Panc1 (cell line): ENCODE results near the gene FSTL5.

ENCODE experiments used
- POLR2AphosphoS5 ChIP-seq: IDR thresholded peaks from 2 replicates; pipeline ENCODE4 v1.6.1; 2012; ENCODE audit warnings: mild to moderate bottlenecking, low read depth, low read length, moderate library complexity
- TCF7L2 ChIP-seq: IDR thresholded peaks from 2 replicates; pipeline ENCODE4 v1.6.1; 2011; ENCODE audit warnings: mild to moderate bottlenecking, low read depth, low read length, inconsistent platforms
- TF ChIP-seq, protein P1 (sequence below): fragments of 450-650 bp; IDR thresholded peaks from 2 replicates; pipeline ENCODE4 v1.5.1; 2017; ENCODE audit warnings: mild to moderate bottlenecking
- TF ChIP-seq, protein P2 (sequence below), 2 experiments: IDR thresholded peaks; 2 replicates each; pipeline ENCODE4 v1.6.1; 2011 to 2012; ENCODE audit warnings: low read depth in 2 of 2, control low read depth in 1 of 2, low read length in 1 of 2, mild to moderate bottlenecking in 1 of 2, moderate library complexity in 1 of 2; ENCODE audit not compliant: insufficient read depth in 1 of 2

DNA sequence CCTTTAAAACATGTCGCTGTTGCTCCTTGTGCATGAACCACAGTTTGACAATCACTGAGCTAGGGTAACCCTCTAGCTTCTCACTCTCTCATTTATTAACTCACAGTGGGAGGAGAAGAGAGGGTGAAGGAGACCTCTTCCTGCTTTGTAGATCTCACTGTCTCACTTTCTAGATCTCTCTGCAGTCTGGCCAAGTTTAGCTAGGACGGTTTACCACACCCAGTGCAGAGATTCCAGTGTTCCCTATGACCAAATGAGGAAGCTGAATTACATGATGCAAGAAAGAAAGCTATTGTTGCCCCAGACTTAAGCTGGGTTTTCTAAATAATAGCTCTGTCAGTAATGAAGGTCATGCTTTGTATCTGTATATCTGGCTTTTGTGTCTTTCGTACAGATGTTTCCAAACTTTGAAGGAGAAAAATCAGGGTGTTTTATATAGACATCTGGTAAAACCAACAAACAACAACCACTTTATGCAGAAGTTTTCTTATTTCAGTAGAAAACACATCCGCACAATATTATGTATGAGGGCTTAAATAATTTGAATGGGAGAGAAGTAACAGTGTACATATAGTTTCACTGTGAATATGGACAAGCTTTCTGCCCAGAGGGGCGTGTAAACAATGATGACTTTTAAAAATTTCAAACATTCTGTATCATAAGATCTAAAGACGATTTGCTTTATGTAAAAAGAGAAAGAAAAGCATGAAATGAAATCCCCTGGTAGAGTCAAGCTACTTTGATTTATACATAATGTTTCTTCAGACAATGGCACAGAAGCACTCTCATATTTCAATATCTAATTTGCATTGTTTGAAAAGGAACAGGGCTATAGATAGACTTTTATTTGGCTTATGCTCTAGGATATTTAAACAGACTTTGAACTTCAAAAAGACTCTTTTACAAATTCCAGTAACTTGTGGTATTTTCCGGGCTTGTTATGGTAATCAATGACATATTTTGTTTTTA lies 582.3 kb downstream of the FSTL5 start:
- TF ChIP-seq, protein P1, sequence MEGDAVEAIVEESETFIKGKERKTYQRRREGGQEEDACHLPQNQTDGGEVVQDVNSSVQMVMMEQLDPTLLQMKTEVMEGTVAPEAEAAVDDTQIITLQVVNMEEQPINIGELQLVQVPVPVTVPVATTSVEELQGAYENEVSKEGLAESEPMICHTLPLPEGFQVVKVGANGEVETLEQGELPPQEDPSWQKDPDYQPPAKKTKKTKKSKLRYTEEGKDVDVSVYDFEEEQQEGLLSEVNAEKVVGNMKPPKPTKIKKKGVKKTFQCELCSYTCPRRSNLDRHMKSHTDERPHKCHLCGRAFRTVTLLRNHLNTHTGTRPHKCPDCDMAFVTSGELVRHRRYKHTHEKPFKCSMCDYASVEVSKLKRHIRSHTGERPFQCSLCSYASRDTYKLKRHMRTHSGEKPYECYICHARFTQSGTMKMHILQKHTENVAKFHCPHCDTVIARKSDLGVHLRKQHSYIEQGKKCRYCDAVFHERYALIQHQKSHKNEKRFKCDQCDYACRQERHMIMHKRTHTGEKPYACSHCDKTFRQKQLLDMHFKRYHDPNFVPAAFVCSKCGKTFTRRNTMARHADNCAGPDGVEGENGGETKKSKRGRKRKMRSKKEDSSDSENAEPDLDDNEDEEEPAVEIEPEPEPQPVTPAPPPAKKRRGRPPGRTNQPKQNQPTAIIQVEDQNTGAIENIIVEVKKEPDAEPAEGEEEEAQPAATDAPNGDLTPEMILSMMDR, result no peak
- TF ChIP-seq, protein P2, sequence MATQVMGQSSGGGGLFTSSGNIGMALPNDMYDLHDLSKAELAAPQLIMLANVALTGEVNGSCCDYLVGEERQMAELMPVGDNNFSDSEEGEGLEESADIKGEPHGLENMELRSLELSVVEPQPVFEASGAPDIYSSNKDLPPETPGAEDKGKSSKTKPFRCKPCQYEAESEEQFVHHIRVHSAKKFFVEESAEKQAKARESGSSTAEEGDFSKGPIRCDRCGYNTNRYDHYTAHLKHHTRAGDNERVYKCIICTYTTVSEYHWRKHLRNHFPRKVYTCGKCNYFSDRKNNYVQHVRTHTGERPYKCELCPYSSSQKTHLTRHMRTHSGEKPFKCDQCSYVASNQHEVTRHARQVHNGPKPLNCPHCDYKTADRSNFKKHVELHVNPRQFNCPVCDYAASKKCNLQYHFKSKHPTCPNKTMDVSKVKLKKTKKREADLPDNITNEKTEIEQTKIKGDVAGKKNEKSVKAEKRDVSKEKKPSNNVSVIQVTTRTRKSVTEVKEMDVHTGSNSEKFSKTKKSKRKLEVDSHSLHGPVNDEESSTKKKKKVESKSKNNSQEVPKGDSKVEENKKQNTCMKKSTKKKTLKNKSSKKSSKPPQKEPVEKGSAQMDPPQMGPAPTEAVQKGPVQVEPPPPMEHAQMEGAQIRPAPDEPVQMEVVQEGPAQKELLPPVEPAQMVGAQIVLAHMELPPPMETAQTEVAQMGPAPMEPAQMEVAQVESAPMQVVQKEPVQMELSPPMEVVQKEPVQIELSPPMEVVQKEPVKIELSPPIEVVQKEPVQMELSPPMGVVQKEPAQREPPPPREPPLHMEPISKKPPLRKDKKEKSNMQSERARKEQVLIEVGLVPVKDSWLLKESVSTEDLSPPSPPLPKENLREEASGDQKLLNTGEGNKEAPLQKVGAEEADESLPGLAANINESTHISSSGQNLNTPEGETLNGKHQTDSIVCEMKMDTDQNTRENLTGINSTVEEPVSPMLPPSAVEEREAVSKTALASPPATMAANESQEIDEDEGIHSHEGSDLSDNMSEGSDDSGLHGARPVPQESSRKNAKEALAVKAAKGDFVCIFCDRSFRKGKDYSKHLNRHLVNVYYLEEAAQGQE (IDR thresholded peaks at IDR 0.05; ENCODE audit: insufficient read depth in 1 of 2, low read depth in 2 of 2, low read length in 1 of 2), result no peak
- TF ChIP-seq POLR2AphosphoS5 (no peak), TCF7L2 (no peak)
